ENCODE measurements around the gene SRGAP1.
"Not testable (repeated sequence)": the region's sequence is repeated elsewhere in the genome, so short reads cannot be mapped to it uniquely, and the experiment has no call there.

The SRGAP1 gene

DNA sequence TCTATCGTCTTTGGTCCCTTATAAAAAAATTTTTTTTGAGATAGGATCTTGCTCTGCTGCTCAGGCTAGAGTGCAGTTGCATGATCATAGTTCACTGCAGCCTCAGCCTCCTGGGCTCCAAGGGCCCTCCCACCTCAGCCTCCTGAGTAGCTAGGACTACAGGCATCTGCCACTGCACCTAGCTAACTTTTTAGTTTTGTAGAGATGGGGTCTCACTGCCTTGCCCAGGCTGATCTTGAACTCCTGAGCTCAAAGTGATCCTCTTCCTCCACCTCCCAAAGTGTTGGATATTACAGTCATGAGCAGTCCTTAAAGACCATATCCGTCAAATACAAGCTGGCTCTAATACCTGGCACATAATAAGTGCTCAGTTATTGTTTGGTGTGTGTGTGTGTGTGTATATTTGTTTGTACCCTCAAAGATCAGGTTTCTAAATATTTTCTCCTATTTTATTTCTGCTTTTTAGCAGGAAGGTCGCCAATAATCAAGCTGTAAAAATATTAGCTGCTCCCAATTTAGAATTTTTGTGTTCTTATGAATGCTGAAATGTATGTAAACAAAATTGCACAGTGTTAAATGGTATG lies 30.5 kb downstream of the SRGAP1 start:
- no peak for DNase-seq

DNA sequence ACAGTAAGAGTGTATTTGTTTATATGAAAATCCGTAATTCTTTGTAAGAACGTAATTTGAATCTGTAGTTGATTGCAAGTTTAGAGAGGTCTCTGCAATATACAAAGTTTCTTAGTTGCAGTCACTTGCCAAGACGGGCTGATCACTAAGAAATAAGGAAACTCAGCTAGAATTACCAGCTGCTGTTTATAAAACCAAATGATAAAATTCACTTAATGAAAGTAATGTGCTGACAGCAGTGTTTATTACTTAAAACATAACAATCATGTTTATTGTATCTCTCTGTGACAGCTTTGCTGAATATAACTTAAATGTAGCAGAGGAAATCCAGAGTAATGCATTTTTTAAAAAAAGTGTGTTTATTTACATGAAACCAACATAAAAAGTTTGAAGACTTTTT lies 31.2 kb downstream of the SRGAP1 start:
- no peak for DNase-seq

DNA sequence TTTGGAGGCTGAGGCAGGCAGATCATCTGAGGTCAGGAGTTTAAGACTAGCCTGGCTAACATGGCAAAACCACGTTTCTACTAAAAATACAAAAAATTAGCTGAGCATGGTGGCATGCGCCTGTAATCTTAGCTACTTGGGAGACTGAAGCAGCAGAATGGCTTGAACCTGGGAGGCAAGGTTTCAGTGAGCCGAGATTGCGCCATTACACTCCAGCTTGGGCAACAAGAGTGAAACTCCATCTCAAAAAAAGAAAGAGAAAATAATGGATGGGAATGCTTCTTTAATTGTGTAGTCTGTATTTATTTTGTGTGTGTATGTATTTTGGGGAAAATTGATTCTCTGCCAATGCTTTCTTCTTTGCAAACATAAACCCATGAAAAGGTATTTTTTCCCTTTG lies 32.5 kb downstream of the SRGAP1 start:
- DNase-seq = no peak

DNA sequence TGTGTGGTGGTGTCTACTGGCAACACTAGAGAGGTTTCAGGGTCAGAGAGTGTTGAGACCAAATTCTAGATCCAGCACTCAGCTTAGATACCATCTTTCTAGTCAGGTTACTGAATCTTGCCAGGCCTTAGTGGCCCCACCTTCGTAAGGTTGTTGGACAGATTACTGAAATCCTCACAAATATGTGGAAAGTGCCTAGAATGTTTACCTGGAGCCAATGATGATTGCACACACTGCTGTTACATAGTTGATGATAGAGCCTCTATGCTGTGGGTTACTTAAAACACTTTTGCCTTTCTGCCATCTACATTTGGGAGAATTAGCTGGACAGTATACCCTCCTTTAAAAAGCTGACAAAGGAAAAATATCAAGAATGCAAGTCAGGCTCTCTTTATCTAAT lies 33.2 kb downstream of the SRGAP1 start:
- no peak for DNase-seq

DNA sequence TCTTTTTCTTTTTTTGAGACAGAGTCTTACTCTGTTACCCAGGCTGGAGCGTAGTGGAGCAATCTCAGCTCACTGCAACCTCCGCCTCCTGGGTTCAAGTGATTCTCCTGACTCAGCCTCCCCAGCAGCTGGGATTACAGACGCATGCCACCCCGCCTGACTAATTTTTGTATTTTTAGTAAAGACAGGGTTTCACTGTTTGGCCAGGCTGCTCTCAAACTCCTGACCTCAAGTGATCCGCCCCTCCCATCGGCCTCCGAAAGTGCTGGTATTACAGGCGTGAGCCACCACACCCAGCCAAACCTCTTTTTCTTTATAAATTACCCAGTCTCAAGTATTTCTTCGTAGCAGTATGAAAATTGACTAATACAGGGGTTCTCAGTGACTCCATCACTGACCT lies 35.7 kb downstream of the SRGAP1 start:
- not testable (repeated sequence) for DNase-seq

DNA sequence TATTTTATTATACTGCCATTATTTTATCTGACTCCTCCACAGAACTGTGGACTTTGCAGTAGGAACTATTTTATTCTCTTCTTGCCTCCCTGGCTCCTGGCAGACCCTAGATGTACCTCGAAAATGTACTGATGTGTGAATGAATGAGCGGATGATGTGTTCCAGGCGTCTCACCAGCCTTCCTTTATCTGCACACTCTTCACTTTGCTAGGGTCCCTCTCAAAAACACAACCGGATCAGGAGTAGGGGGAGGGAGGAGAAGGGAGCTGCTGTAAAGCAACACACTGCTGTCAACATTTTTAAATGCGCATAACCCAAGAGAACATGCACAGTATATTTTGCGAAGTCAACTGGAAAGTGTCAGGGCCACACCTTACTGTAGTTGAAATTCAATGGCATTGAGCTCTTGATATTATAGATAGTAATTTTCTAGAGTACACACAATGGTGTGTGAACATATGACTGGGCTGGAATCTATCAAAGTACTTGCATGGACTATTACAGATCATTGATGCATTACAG lies 36.3 kb downstream of the SRGAP1 start:
- no peak for DNase-seq

DNA sequence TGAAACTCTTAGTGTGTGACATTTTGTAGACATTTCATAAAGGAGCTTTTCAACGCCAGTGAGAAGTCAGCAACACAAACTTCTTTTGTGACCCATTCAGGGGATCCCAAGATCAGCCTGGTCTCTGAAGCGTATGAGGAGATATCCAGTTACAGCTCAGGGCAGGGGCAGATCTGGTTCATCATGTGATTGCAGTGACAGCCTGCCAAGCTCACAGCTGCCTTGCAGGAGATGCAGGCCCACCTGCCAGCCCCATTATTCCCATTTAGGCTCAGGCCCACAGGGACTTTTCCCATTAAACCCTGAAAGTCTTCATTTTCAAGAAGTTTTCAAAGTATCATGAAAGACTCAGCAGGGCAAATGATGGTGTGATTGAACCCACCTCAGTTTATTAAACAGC lies 38.3 kb downstream of the SRGAP1 start:
- DNase-seq = no peak

DNA sequence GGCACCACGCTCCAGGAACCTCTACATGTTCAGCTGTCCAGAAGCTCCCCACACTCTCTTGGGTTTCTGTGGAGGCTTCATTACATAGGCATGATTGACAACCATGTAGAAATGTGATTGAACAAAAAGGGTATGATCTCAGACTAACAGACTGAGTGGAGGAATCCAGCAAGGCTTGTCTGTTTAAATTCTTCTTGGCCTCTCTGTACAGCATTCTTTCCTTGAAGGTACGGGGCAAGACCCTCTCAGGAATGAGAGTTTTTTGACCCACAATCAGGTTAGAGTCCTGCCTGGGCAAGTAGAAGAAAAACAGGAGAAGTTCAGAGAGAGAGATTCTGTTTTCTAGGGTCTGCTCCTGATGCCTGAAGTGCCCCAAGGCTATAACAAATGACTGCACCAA lies 40.9 kb downstream of the SRGAP1 start:
- DNase-seq = no peak

DNA sequence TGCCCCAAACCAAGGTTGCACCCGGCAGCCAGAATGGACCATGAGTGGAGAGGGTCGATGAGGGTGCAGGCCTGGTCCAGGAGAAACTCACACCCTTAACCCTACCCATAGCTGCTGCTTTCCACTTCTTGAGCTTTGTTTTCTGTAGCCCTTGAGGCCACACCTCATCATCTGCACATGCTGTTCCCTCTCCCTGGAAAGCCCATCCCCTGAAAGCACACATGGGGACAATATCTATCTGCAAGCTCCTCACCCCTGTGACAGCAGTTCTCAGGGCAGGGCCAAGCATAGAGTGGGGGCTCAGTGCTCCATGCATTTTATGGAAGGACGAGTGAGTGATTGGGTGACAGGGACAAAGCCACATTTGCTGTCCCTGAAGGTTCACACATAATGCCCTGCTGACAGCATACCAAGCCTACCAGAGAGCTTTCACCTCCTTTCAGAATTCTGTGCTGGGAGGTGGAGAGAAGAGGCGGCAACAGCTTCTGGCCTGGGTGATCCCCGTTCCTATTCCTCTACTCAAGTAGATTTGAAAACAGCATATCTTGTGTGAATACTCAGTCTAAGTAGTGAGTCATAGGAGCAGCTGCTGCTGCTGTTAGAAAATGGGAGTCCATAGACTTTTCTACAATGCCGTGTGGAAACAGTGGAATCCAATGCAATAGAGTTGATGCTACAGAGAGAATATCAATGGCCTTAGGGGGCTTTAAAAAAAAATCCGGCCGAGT lies 44.6 kb downstream of the SRGAP1 start:
- no peak for DNase-seq

DNA sequence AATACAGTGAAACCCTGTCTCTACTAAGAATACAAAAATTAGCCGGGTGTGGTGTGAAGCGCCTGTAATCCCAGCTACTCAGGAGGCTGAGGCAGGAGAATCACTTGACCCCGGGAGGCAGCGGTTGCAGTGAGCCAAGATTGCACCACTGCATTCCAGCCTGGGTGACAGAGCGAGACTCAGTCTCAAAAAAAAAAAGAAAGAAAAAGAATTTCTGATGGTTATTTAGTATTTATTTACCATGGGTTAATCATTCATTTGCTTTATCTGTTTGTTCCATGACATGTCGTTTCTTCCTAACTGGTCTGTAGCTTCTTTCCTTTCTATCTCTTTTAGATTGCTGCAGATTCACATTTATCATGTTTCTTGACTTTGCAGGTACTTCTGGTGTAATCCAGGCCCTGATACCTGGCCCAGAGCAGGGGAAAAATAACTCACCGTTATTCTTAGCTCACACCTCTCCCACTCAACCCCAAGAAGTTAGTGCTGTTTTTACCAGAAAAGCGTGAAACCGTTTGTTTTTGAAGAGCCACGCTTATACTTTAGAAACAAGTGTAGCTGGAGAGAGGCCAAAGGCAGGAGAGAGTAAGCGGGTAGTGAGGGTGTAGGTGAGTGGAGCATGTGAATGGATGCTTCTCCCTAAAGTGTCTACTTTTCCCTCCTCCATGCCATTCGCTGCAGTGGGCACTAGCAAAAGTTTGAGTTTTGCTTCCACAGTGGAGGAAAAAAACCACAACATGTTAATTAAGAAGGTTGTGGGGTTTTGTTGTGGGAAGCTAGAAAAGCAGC lies 45.4 kb downstream of the SRGAP1 start:
- DNase-seq = no peak

DNA sequence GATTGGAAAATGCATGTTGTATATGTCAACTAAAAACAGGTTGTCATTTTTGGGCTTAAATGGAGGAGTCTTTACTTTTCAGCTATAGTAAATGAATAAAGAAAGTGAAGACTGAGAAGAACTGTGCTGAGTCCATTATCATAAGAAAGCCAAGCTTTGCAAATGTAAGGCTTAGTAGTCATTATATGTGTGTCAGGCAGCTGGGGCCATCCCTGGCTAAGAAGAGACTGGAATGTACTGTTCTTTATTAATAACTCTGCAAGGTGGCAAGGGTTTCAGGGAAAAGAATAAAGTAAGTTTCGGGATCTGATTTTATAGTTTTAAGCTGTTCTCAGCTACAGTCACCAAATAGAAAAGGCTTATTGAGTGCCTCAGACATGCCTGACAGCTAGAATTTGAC lies 48.7 kb downstream of the SRGAP1 start:
- DNase-seq = no peak

DNA sequence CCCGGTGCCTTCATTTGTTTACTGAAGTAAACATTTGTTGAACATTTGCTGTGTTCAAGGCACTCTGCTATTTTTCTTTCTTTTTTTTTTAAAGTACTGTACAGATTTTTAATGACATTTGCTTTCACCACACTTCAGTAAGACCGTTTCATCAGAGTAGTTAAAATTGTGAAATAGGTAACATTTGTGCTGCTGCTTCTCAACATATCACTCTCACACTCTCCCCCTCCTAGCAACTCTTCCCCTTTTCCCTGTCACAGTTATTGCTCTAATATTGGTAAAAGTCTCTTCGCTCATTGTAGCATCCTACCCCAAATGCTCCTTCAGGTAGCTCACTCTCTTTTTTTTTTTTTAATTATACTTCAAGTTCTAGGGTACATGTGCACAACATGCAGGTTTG lies 49.6 kb downstream of the SRGAP1 start:
- no peak for DNase-seq

DNA sequence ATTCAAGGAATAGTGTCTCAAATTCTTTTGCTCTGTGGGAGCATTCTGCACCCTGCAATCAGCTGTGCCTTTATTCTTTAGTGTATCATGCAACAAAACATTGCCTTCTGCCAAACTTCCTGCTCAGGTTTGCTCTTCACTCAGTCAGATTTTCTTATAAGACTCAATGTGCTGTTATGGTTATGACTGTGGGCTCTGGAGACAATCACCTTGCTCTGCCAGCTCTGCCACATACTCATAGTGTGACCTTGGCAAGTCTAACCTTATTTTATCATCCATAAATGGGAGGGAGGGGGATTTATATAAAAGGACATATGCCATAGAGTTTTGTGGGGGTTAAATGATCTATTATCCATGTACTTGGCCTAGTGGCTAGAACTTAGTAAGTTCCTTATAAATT lies 51.3 kb downstream of the SRGAP1 start:
- no peak for DNase-seq

DNA sequence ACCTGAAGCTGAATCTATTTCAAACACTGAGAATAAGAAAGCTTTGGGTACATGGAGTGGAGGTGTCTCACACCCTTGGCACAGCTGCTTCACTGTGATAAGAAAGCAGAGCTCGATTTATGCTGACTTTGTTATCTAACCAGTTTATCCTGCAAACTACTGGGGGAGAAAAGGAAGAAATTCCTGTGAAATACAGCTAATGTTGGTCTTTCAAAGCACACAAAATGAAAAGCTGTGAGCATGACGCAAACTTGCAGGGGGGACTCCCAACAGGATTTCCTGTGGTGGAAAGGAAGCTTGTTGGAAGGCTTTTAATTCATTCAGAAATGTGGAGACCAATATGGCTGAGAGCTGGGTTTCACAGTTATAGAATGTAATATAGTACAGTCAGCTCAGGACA lies 53.4 kb downstream of the SRGAP1 start:
- no peak for DNase-seq

DNA sequence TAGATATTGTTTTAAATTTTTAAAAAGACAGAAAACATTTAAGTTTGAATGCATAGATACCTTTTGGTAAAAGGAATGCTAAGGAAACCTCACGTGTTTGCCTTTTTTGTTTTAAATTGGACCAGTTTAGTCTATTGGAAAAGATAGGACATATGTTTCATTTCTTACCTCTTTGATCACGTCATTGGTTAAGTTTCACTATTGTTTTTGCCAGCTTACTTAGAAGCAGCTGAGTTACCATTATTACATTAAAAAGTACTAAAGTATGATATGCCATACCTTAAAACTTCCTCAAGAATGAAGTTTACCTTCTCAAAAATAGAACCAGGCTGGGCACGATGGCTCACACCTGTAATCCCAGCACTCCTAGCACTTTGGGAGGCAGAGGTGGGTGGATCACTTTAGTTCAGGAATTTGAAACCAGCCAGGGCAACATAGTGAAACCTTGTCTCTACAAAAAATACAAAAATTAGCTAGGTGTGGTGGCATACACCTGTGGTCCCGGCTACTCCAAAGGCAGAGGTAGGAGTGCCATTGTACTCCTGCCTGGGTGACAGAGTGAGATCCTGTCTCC lies 54.4 kb downstream of the SRGAP1 start:
- DNase-seq = no peak

DNA sequence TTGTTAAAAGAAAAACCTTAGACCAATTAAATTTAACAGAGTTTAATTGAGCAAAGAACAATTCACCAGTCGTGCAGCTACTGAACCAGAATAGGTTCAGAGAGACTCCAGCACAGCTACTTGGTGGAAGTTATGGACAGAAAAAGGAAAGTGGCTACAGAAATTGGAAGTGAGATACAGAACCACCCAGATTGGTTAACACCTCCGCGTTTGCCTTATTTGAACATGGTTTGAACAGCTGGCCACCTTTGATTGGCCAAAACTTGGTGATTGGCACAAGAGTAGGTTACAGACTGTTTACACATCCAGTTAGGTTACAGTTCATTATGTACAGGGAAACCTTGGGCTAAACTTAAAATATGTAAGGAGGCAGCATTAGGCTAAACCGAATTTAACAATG lies 54.9 kb downstream of the SRGAP1 start:
- no peak for DNase-seq

DNA sequence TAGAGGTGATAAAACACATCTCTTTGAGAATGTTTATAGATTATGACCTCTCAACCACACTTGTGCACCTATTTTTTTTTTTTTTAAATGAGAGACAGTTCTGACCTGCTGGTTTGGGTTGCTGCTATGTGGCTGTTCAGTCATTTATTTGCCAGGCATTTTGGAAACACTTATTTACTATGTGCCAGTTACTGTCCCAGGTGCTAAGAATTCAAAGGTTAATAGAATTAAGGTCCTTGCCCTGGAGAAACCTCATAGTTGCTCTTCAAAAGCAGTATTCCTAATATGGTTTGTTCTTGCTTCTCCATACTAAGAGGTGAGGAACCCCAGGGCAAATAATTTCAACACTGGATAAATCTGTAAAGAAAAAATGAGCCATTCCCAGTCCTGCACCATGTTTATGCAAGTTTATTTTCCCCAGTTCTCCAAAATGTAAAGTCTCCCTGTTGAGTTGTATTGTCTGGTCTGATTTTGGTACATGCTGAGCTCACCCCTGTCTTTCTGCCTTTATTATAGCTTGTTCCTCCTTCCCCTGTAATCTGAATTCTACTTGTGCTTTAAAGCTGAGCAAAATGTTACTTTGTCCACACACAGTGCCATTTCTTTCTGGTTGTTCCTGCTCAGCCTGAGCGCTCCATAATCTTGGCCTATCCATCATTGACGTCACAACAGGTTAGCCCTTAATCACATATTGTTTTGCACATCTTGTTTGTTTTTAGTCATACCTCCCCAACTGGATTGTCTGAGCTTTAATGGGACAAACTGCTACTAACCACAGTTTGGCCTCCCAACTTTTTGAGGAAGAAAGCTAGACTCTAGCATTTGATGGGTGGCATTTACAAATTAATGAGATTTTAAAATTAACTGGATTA lies 56.7 kb downstream of the SRGAP1 start:
- no peak for DNase-seq

DNA sequence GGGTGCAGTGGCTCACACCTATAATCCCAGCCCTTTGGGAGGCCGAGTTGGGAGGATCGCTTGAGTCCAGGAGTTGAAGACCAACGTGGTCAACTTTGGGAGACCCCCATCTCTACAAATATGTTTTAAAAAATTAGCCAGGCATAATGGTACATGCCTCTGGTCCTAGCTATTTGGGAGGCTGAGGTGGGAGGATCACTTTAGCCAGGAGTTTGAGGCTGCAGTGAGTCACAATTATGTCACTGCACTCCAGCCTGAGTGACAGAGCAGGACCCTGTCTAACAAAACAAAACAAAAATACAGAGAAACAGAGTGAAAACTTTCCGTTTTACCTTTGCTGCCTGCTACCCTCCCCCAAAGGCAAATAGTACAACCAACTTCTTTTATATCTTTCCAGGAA lies 60.2 kb downstream of the SRGAP1 start:
- DNase-seq = no peak

DNA sequence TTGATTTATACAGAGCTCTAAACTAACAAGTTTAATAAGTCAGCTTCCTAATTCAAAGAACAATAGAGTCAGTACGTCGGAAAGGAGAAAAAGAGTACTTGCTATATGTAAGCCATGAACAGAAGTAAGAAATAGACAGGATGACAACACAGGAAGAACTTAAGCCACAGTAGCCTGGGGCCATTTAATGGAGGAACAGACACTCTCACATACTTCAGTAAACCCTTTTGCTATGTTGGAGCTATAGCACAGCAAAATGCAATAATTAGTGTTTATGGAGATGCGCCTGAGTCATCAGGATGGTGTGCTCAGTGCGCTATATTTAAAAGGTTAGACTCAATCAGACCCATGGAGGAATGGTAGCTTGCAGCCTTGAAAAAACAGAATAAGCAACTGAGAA lies 61.0 kb downstream of the SRGAP1 start:
- no peak for DNase-seq

DNA sequence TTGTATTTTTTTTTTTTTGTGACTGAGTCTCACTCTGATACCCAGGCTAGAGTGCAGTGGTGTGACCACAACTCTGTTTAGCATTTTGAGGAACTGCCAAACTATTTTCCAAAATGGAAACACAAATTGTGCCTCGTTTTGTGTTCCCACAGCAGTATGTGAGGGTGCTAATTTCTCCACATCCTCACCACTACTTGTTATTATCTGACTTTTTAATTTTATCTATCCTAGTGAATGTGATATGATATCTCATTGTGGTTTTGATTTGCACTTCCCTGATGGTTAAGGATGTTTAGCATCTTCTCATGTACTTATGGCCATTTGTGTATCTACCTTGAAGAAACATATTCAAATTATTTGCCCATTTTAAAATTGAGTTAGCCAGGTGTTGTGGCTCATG lies 62.4 kb downstream of the SRGAP1 start:
- no peak for DNase-seq

DNA sequence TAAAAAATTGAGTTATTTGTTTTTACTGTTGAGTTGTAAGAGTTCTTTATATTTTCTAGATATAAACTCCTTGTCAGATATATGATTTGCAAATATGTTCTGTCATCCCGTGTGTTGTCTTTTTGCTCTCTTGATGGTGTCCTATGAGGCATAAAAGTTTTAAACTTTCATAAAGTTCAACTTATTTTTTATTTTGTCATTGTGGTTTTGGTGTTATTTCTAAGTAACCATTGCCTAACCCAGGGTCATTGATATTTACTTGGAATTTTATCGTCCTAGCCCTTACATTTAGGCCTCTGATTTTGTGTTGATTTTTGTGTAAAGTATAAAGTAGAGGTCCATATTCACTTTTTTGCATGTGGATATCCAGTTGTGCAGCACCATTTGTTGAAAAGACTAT lies 63.1 kb downstream of the SRGAP1 start:
- no peak for DNase-seq

DNA sequence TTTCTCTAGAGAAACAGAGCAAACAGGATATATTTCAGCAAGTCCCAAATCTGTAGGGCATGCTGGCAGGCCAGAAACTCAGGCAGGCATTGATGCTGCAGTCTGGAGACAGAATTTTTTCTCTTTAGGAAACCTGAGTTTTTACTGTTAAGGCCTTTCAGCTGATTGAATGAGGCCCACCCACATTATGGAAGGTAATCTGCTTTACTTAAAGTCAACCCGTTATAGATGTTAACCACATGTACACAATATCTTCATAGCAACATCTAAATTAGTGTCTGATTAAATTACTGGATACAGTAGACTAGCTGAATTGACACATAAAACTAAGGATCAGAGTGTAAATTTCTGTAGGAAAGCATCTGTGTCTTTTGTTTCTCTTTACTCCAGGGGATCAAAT lies 65.2 kb downstream of the SRGAP1 start:
- DNase-seq = no peak

DNA sequence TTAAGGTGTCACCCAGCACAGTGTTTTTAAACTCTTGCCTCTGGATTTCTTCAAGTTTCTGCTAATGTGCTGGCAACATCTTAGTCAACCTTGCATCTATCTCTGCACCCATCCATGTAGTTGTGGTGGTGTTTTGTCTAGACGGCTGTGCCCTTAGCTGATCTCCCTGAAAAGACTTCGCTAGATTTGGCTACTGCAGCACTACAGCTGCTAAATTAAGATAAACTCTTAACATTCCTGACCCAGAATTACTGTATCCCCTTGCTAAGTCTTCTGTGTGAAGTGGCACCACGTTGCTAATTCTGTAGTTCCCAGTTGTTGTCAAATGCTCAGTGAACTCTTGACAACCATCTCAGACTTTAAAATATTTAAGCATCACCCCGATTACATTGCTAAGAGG lies 66.8 kb downstream of the SRGAP1 start:
- no peak for DNase-seq
